ENCODE data around the gene SNCG.

SNCG gene

DNA sequence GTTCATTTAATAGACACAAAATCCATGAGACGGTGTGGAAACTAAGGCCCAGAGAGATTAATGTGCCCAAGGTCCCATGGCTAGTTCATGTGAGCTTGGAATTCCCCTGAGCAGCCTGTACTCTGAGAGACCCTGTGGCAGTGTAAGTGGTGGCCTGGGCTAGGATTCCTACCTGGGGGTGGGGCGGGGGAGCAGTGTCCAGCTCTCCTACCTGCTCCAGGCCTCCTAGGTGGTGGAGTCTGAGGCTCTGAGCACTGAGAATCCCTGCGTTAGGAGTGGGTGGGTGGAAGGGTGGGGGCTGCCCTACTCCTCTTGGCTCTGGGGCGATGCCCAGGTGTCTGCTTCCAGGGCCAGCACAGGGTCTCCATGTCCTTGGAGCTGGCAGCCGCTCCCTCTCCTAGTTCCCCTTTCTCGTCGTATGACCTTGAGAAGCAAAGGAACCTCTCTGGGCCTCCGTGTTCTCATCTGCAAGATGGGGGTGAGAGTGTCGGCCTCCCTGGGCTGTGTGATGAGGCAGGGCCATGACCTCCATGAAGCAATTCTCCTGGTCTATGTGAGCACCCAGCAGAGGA is 2.5 kb downstream of the SNCG start:
- DNase-seq (ENCODE audit: low spot score), result no peak

DNA sequence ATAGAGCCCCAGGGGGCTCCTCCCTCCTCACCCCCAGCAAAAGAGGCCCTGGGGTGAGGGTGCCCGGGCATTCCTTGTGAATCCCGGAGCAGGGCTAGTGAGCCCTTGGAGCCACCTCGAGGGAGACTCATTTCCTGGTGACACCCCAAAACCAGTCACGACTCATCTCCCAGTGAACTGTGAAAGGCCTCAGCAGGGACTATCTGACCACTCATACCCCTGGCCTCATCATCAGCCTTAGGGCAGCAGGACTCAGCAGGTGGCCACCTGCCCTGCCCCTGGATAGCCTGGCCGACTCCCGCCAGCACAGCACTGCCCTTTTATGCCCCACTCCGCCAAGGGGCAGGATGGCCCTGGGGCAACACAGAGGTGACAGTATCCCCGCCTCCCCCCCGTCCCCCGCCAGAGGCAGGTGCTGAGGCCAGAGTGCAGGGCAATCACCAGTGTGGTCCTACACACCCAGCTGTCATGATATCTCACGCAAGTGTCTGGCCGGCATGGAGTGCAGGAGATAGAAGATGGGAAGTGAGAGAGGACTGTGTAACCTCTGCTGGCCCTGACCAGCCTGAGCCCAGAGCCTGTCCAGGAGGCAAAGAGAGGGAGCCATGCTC is 3.2 kb downstream of the SNCG start:
- no peak for DNase-seq (ENCODE audit: low spot score)

- no peak for DNase-seq (ENCODE audit: low spot score)
Observed at GRCh38 chr10:86962136-86962980, 4.0 kb downstream of the SNCG start.

GRCh38 chr10:86962981-86963310 is 4.5 kb downstream of the SNCG start:
- no peak for DNase-seq (ENCODE audit: low spot score)

DNA sequence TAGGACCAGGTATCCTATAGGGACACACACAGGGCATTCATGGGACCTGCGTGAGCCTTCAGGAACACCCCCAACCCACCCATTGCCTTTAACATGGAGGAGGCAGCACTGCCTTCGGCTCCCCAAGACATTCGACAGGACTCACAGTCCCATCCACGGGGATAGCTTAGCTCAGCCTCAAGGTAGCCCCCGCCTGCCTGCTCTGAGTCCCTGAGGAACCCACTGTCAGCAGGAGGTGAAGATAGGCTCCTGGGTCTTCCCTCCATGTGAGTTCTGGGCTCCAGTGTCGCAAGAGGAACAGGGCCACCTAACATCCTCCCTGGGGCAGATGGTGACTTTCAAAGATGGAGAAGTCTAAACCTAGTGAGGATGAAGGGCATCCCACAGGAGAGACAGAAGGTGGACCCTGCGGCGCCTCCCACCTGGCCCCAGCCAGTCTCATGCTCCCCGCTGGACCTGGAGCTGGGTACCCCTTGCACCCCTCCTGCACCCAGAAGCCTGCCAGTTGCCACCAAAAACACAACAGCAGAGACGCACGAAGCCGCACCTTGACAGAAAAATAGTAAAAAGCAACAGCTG is 5.0 kb downstream of the SNCG start:
- no peak for DNase-seq (ENCODE audit: low spot score)

GRCh38 chr10:86964061-86964846 is 5.9 kb downstream of the SNCG start:
- DNase-seq (ENCODE audit: low spot score), result no peak

- no peak for DNase-seq (ENCODE audit: low spot score)
Observed at GRCh38 chr10:86964847-86965190, 6.4 kb downstream of the SNCG start.

DNA sequence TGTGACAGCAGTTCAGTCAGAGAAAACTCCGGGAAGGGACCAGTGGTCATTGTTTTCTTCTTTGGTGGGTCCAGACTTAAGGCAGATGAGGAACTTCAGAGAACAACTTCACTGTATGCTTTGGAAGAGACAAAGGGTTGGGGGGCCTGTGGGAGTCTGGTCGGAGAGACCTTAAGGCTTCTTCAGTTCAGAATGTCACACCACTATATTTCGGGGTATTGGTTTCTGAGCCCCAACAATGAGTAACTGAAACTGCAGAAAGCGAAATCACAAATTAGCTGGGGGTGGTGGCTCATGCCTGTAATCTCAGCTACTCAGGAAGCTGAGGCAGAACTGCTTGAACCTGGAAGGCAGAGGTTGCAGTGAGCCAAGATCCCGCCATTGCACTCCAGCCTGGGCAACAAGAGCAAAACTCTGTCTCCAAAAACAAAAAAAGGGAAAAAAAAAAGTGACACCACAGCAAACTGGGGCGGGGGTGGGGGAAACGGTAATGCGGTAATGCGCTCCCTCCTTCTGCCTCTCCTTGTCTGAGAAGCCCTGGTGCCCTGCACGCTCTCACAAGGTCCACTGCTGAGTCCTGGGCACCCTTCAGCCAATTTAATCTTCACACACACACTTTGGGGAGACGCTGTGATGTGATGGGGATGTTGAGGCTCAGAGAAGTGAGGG is 7.7 kb downstream of the SNCG start:
- DNase-seq (ENCODE audit: low spot score), result no peak

GRCh38 chr10:86967481-86967941 is 9.1 kb downstream of the SNCG start:
- DNase-seq (ENCODE audit: low spot score), result no peak

DNA sequence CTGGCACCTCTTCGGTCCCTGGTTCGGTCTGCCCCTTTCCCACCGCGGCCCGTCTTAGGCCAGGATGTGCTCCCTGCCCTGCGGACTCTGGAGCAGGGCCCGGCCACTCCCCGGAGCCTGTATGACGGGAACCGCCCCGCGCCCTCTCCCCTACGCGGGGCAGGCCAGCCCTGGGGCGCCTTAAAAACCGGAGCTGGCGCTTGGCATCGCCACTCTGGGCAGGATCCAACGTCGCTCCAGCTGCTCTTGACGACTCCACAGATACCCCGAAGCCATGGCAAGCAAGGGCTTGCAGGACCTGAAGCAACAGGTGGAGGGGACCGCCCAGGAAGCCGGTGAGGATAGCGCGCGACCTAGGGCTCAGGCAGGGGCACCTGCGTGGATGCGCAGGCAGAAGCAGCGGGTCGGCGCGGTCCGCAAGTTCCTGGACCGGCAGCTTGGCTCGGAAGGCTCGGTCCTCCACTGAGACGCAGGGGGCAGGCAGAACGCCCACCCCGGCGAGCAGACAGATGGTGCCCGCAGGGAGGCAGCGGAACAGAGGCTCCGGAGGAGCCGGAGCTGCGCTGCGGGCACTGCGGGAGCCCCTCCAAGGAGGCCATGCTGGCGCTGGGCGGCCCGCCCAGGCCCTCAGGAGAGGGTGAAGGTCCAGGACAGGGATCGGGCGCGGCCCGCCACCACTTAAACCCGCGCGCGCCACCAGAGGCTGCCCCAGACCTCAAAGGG is 10.0 kb downstream of the SNCG start, which contains the start of gene ADIRF:
Gene ADIRF, plus strand, starts transcription at position 212 of the 723 bp plus-strand sequence. Its CDS starts 63 bp downstream, at position 275.
- DNase-seq (ENCODE audit: low spot score), result no peak

- DNase-seq (ENCODE audit: low spot score), result no peak
Observed at GRCh38 chr10:86968994-86969355, 10.6 kb downstream of the SNCG start.

DNA sequence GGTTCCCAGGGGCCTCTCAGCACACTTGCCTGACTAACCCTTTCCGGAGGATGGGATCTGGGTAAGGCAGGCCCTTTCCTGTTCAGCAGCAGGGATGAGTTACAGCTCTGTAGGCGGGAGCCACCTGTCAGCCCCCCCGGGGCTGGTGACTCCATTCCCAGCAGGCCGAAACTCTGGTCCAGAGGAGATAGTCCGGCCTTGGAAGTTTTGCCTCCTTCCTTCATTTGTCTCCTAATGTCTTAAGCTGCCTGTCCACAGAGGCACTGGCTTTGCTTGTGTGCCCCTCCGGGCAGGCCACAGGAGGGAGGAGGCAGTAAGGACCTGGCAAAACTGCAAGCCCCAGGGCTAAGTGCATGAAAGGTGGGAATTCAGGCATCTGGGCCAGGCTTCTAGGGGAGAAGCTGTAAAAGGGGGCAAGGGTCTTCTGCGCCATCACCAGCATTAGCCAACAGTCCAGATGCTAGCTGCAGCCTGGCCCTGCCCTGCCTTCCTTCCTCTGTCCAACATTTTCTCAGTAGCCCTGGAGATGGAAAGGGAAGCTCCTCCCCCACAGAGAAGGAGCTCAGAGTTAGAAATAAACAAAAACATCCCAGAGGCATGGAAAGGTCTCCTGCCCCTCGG is 11.1 kb downstream of the SNCG start:
- no peak for DNase-seq (ENCODE audit: low spot score)

DNA sequence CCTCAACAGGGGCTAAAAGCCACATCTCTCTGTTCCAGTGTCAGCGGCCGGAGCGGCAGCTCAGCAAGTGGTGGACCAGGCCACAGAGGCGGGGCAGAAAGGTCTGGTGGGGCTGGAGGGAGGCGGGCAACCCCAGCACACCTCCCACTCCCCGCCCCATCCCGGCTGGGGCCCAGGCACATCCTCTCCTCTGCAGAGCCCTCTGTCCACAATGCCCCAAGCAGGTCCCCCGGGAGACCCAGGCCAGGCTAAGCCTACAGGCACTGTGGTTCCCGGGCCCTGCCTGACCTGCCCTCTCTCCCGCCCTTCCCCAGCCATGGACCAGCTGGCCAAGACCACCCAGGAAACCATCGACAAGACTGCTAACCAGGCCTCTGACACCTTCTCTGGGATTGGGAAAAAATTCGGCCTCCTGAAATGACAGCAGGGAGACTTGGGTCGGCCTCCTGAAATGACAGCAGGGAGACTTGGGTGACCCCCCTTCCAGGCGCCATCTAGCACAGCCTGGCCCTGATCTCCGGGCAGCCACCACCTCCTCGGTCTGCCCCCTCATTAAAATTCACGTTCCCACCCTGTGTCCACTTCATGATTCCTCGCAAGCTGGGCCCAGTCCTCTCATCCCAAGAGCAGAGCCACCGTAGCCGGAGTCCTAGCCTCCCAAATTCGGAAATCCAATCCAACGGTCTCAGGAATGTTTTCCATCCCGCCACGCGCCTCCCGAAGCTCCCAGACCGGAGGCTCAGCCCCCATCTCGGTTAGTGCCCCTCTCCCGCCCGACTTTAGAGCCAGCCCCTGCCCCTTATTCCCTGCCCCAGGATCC is 12.0 kb downstream of the SNCG start:
- no peak for DNase-seq (ENCODE audit: low spot score)

DNA sequence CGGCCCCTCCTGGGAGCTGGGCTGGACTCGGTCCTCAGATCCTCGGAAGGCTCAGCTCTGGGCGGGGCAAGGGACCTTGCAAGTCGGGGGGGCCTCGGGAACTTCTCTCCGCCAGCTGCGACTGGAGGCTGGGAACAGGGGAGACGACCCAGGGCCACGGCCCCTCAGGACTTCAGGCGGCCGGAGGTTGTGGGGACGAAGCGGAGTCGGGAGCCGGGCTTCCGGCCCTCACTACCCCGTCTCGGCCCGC is 12.5 kb downstream of the SNCG start:
- no peak for DNase-seq (ENCODE audit: low spot score)

DNA sequence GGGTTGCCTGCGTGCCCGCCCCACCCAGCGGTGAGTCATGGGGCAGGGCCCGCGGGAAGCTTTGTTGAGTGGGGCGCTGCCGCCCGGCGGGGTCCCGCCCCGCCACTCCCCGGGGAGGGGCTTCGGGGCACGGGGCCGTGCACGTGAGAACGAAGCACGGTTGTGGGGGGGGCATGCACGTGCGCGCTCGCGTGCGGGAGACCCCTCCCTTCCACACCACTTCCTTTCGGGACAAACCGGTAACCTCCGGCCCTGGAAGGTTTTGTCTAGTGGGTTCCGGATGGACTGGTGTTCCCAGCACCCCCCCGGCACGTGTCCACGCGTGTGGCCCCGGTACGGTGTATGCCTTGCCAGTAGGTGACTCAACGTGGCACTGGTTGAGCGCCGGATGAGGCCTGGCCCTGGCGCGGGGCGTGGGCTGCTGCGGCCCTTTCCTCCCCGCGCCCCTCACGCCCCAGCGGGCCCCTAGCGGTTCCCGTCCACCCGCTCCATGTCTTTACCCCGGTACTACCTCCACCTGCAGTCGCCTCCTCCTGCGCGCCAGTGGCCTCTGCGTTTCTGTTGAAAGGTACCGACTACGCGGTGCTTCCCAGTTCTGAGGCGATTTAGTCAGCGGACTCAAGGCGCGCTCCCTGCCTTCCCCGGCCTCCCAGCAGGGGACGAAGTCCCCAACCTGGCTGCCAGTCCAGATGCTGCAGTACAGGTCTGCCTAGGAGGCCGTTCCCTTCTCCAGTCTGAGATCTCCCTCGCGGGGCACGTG is 13.0 kb downstream of the SNCG start:
- DNase-seq (ENCODE audit: low spot score), result no peak

- DNase-seq (ENCODE audit: low spot score), result no peak
Observed at GRCh38 chr10:86972613-86973380, 14.4 kb downstream of the SNCG start.

DNA sequence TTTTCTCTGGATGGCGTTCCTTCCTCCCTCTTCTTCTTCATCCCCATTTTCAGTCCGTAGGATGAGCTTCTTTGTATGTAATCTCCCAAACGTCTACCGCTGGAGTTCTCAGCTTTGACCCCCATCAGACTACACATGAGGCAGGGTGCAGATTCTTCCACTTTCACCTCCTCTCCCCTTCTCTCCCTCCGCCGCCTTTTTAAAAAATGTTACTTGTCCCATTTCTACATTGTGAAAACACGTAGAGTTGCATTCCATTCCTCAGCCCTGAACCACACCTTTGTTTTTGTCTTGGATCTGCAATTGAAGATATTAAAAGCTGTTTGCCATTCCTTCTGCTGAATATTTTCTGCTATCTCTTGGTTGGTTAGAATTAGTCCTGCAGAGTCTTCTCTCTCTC is 16.1 kb downstream of the SNCG start:
- no peak for DNase-seq (ENCODE audit: low spot score)

- DNase-seq (ENCODE audit: low spot score), result no peak
Observed at GRCh38 chr10:86976362-86977056, 18.1 kb downstream of the SNCG start.

All from pons (tissue), 1 donor.